Hematopoietic multipotent progenitor cell treated with erythropoietin and hydrocortisone succinate and interleukin-3 and kit ligand, for 8 days (in vitro differentiated cells): ENCODE data around the gene HP1BP3.

ENCODE experiments used
- DNase-seq: peaks from one replicate; pipeline ENCODE4 v3.0.0-alpha.2; 2015

The HP1BP3 gene

GRCh38 chr1:20763417-20763816 lies 23.7 kb downstream of the HP1BP3 start:
- DNase-seq: no peak

- no peak for DNase-seq
Observed at GRCh38 chr1:20760322-20760721, 26.8 kb downstream of the HP1BP3 start.

- no peak for DNase-seq
Observed at GRCh38 chr1:20753589-20753988, 33.5 kb downstream of the HP1BP3 start.

- no peak for DNase-seq
Observed at GRCh38 chr1:20751462-20751990, 35.6 kb downstream of the HP1BP3 start.

GRCh38 chr1:20742671-20743070 lies 44.4 kb downstream of the HP1BP3 start:
- DNase-seq: no peak

GRCh38 chr1:20740781-20741180 lies 46.3 kb downstream of the HP1BP3 start:
- DNase-seq: no peak

GRCh38 chr1:20739225-20739624 lies 47.9 kb downstream of the HP1BP3 start:
- no peak for DNase-seq

GRCh38 chr1:20735581-20736111 lies 51.5 kb downstream of the HP1BP3 start:
- DNase-seq: no peak

- no peak for DNase-seq
Observed at GRCh38 chr1:20733360-20733975, 53.6 kb downstream of the HP1BP3 start.

GRCh38 chr1:20732588-20733359 lies 54.3 kb downstream of the HP1BP3 start, which contains the start of gene SH2D5:
Gene SH2D5, minus strand, starts transcription at chr1:20732703. Its CDS starts 4,659 bp downstream, at chr1:20728044.
- peak; percentile 86 for DNase-seq

GRCh38 chr1:20732071-20732587 lies 55.0 kb downstream of the HP1BP3 start:
- DNase-seq: peak; percentile 36

- DNase-seq: no peak
Observed at GRCh38 chr1:20731057-20731991, 55.8 kb downstream of the HP1BP3 start.

- no peak for DNase-seq
Observed at GRCh38 chr1:20730690-20731056, 56.4 kb downstream of the HP1BP3 start.

GRCh38 chr1:20729990-20730689 lies 57.0 kb downstream of the HP1BP3 start:
- no peak for DNase-seq

GRCh38 chr1:20729155-20729931 lies 57.8 kb downstream of the HP1BP3 start:
- no peak for DNase-seq

GRCh38 chr1:20728371-20729154 lies 58.5 kb downstream of the HP1BP3 start:
- DNase-seq: no peak

- peak; percentile 29 for DNase-seq
Observed at GRCh38 chr1:20727746-20728316, 59.3 kb downstream of the HP1BP3 start.

GRCh38 chr1:20726932-20727745 lies 60.0 kb downstream of the HP1BP3 start:
- DNase-seq: no peak
